Sigmoid colon (tissue), 4 donors: ENCODE measurements around the gene SCAMP1.

ENCODE experiments used
- EP300 ChIP-seq, 4 donors: sonication (generic); formaldehyde crosslinking; IDR thresholded peaks; one replicate each; pipeline ENCODE4 v1.6.1; 2017; ENCODE audit warnings: antibody characterized with exemption in 4 of 4
- POLR2A ChIP-seq, 2 donors: fragments of 450-650 bp; IDR thresholded peaks; one replicate each; pipeline ENCODE4 v1.6.1; 2016; ENCODE audit warnings: antibody characterized with exemption in 2 of 2, mild to moderate bottlenecking in 2 of 2, moderate library complexity in 2 of 2
- POLR2AphosphoS5 ChIP-seq, 4 donors: sonication (generic); formaldehyde crosslinking; IDR thresholded peaks; one replicate each; pipeline ENCODE4 v1.6.1; 2017; ENCODE audit warnings: antibody characterized with exemption in 4 of 4
- TF ChIP-seq, protein P1 (sequence below), 4 experiments: fragments of 450-650 bp in 3 of 4; fragments of 200-600 bp in 1 of 4; IDR thresholded peaks; one replicate each; pipeline ENCODE4 v1.5.1; 2016 to 2019; ENCODE audit warnings: antibody characterized with exemption in 4 of 4, mild to moderate bottlenecking in 3 of 4, moderate library complexity in 2 of 4

DNA sequence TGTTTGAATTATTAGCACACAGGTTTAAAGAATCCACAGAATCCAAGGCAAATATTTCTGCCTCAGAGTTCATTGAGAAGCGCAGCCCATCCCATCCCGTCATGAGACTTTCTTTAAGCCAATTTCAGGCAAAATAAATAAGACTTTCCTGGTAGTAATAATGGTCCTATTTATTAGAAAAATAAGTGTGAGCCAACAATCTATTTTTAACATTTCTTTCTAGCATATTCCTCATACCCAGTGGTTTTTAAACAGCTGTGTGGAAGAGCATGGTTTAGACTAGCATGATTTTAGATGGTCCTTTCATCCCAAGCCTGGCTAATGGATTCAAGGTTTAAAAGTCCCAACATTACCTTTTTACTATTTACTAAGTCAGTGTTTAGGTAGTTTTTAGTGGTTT is 125.8 kb downstream of the SCAMP1 start:
- TF ChIP-seq EP300 (IDR thresholded peaks at IDR 0.05) (no peak), POLR2A (IDR thresholded peaks at IDR 0.05) (no peak), POLR2AphosphoS5 (IDR thresholded peaks at IDR 0.05) (no peak)
- TF ChIP-seq, protein P1, sequence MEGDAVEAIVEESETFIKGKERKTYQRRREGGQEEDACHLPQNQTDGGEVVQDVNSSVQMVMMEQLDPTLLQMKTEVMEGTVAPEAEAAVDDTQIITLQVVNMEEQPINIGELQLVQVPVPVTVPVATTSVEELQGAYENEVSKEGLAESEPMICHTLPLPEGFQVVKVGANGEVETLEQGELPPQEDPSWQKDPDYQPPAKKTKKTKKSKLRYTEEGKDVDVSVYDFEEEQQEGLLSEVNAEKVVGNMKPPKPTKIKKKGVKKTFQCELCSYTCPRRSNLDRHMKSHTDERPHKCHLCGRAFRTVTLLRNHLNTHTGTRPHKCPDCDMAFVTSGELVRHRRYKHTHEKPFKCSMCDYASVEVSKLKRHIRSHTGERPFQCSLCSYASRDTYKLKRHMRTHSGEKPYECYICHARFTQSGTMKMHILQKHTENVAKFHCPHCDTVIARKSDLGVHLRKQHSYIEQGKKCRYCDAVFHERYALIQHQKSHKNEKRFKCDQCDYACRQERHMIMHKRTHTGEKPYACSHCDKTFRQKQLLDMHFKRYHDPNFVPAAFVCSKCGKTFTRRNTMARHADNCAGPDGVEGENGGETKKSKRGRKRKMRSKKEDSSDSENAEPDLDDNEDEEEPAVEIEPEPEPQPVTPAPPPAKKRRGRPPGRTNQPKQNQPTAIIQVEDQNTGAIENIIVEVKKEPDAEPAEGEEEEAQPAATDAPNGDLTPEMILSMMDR (IDR thresholded peaks at IDR 0.05): no peak
